ENCODE data around the gene IPMK. TPM values are rescaled to one million over a fixed set of nuclear protein-coding genes. Genes with fewer than 3 reads are reported as not detected.
A peak's percentile ranks its signal among the peaks of the same experiment; 100 is the strongest.

Gene IPMK
- total and polyA plus RNA-seq, 2 experiments from 2014 or later: 3.6 to 6.6 TPM

- no peak overlapping the region for H2AFZ ChIP-seq
- TF ChIP-seq EZH2phosphoT487 (IDR thresholded peaks at IDR 0.05; ENCODE audit: insufficient read depth, low read depth) (no peak), EZH2 (IDR thresholded peaks at IDR 0.05; ENCODE audit: insufficient read depth, poor library complexity, severe bottlenecking) (no peak)
Measured at GRCh38 chr10:58243269-58243668, 24.4 kb downstream of the IPMK start.

GRCh38 chr10:58241346-58241745 lies 26.3 kb downstream of the IPMK start:
- Histone ChIP-seq H3K27ac (peak overlapping the region; percentile 40), H3K4me2 (ENCODE audit: unreplicated experiment) (peak overlapping the region; percentile 2), H3F3A (ENCODE audit: insufficient read depth) (peaks cover 24% of the 10 kb centered on the region; the same call in 1 of the 2 replicates), H3K4me3 (no peak overlapping the region), H2AFZ (no peak overlapping the region), H3K4me1 (ENCODE audit: insufficient read depth) (peaks cover 42% of the 10 kb centered on the region), H3K36me3 (ENCODE audit: low read depth) (no peaks in the 10 kb centered on the region), H3K9ac (no peak overlapping the region), H3K79me2 (ENCODE audit: insufficient read depth) (peaks cover 45% of the 10 kb centered on the region), H3K27me3 (replicated peaks; ENCODE audit: insufficient read depth) (no peaks in the 10 kb centered on the region), H3K9me2 (ENCODE audit: insufficient read depth) (no peaks in the 10 kb centered on the region), H4K20me1 (ENCODE audit: insufficient read depth) (no peaks in the 10 kb centered on the region), H3K9me3 (ENCODE audit: low read depth) (no peaks in the 10 kb centered on the region)
- in situ Hi-C loops (cut with MboI): no loop called here
- 73 to 85% methylated on average over 3 of the region's 3 CpGs for WGBS, 2 experiments (ENCODE audit: low coverage in 1 of 2, low lambda C conversion rate in 2 of 2, missing lambda C conversion rate in 2 of 2)
- no peak for TF ChIP-seq EZH2 (IDR thresholded peaks at IDR 0.05; ENCODE audit: insufficient read depth, poor library complexity, severe bottlenecking)
- DNase-seq: peak; percentile 64

More at GRCh38 chr10:58243269-58243668, 24.4 kb downstream of the IPMK start:
- H3K9me2 ChIP-seq (ENCODE audit: insufficient read depth): no peaks in the 10 kb centered on the region
- H3K9me3 ChIP-seq (ENCODE audit: low read depth): no peaks in the 10 kb centered on the region
- DNase-seq: no peak
- peaks cover 39% of the 10 kb centered on the region for H3K79me2 ChIP-seq (ENCODE audit: insufficient read depth)
- no peak overlapping the region for H3K9ac ChIP-seq
- no peaks in the 10 kb centered on the region for H3K36me3 ChIP-seq (ENCODE audit: low read depth)
- in situ Hi-C loops (cut with MboI): no loop called here
- H3K4me1 ChIP-seq (ENCODE audit: insufficient read depth): peaks cover 29% of the 10 kb centered on the region
- H4K20me1 ChIP-seq (ENCODE audit: insufficient read depth): no peaks in the 10 kb centered on the region
- H3F3A ChIP-seq (ENCODE audit: insufficient read depth): peaks cover 13% of the 10 kb centered on the region; the same call in 1 of the 2 replicates
- H3K27ac ChIP-seq: no peak overlapping the region
- no peak overlapping the region for H3K4me2 ChIP-seq (ENCODE audit: unreplicated experiment)
- H3K4me3 ChIP-seq: no peak overlapping the region
- H3K27me3 ChIP-seq (replicated peaks; ENCODE audit: insufficient read depth): no peaks in the 10 kb centered on the region
- WGBS, 2 experiments (ENCODE audit: low coverage in 1 of 2, low lambda C conversion rate in 2 of 2, missing lambda C conversion rate in 2 of 2): 96 to 97% methylated on average over 18 of the region's 18 CpGs

GRCh38 chr10:58240531-58240930 lies 27.2 kb downstream of the IPMK start:
- Histone ChIP-seq H3K4me3 (no peak overlapping the region), H3K79me2 (ENCODE audit: insufficient read depth) (peaks cover 44% of the 10 kb centered on the region), H3K36me3 (ENCODE audit: low read depth) (no peaks in the 10 kb centered on the region), H4K20me1 (ENCODE audit: insufficient read depth) (no peaks in the 10 kb centered on the region), H3K9me2 (ENCODE audit: insufficient read depth) (no peaks in the 10 kb centered on the region), H3K4me2 (ENCODE audit: unreplicated experiment) (peak overlapping the region; percentile 28), H3F3A (ENCODE audit: insufficient read depth) (peaks cover 24% of the 10 kb centered on the region; the same call in 1 of the 2 replicates), H3K27me3 (replicated peaks; ENCODE audit: insufficient read depth) (no peaks in the 10 kb centered on the region), H3K9ac (no peak overlapping the region), H3K27ac (no peak overlapping the region), H2AFZ (no peak overlapping the region), H3K9me3 (ENCODE audit: low read depth) (no peaks in the 10 kb centered on the region), H3K4me1 (ENCODE audit: insufficient read depth) (peaks cover 42% of the 10 kb centered on the region)
- WGBS, 2 experiments (ENCODE audit: low coverage in 1 of 2, low lambda C conversion rate in 2 of 2, missing lambda C conversion rate in 2 of 2): 76% methylated on average over 4 of the region's 4 CpGs
- in situ Hi-C loops (cut with MboI): no loop called here
- DNase-seq: no peak
- no peak for TF ChIP-seq EZH2 (IDR thresholded peaks at IDR 0.05; ENCODE audit: insufficient read depth, poor library complexity, severe bottlenecking)
- TF ChIP-seq EZH2phosphoT487 (IDR thresholded peaks at IDR 0.05; ENCODE audit: insufficient read depth, low read depth): no peak

GRCh38 chr10:58239561-58240169 lies 28.0 kb downstream of the IPMK start:
- no peak overlapping the region for H3K27ac ChIP-seq
- 57 to 59% methylated on average over 5 of the region's 5 CpGs for WGBS, 2 experiments (ENCODE audit: low coverage in 1 of 2, low lambda C conversion rate in 2 of 2, missing lambda C conversion rate in 2 of 2)
- TF ChIP-seq EZH2 (IDR thresholded peaks at IDR 0.05; ENCODE audit: insufficient read depth, poor library complexity, severe bottlenecking) (no peak), EZH2phosphoT487 (IDR thresholded peaks at IDR 0.05; ENCODE audit: insufficient read depth, low read depth) (no peak)
- peaks cover 39% of the 10 kb centered on the region for H3K79me2 ChIP-seq (ENCODE audit: insufficient read depth)
- in situ Hi-C loops (cut with MboI): no loop called here
- no peaks in the 10 kb centered on the region for H3K27me3 ChIP-seq (replicated peaks; ENCODE audit: insufficient read depth)
- peaks cover 42% of the 10 kb centered on the region for H3K4me1 ChIP-seq (ENCODE audit: insufficient read depth)
- no peak overlapping the region for H3K4me3 ChIP-seq
- H3K9me3 ChIP-seq (ENCODE audit: low read depth): no peaks in the 10 kb centered on the region
- H2AFZ ChIP-seq: no peak overlapping the region
- no peak overlapping the region for H3K9ac ChIP-seq
- peak overlapping the region; percentile 28 for H3K4me2 ChIP-seq (ENCODE audit: unreplicated experiment)
- H4K20me1 ChIP-seq (ENCODE audit: insufficient read depth): no peaks in the 10 kb centered on the region
- no peaks in the 10 kb centered on the region for H3K36me3 ChIP-seq (ENCODE audit: low read depth)
- peak; percentile 52 for DNase-seq
- H3K9me2 ChIP-seq (ENCODE audit: insufficient read depth): no peaks in the 10 kb centered on the region
- H3F3A ChIP-seq (ENCODE audit: insufficient read depth): peaks cover 24% of the 10 kb centered on the region; the same call in 1 of the 2 replicates
